Calu3 (cell line): ENCODE data around the gene SUSD3. TPM values are rescaled to one million over a fixed set of nuclear protein-coding genes. Genes with fewer than 3 reads are reported as not detected.

Experiments used
- BruUV-seq: library from RNA; stranded (reverse); fragments of 400-500 nt; replicated peaks from 2 replicates; lab custom pipeline; 2021; lab: Mats Ljungman, UMichigan
- CTCF ChIA-PET: fragments of 300-600 bp; sonication (Branson Sonifier 250); formaldehyde crosslinking; loops from one replicate; lab custom pipeline; 2022; ENCODE audit warnings: antibody characterized with exemption; lab: Charles Lee
- DNase-seq: peaks from one replicate; pipeline ENCODE4 v3.0.0; 2022
- H3K27ac Mint-ChIP-seq: one replicate; pipeline ENCODE4 v1.8.0; 2022; ENCODE audit warnings: mixed read lengths; ENCODE audit not compliant: unreplicated experiment
- H3K27me3 Mint-ChIP-seq: one replicate; pipeline ENCODE4 v1.8.0; 2022; ENCODE audit warnings: mixed read lengths; ENCODE audit not compliant: unreplicated experiment
- H3K36me3 Mint-ChIP-seq: one replicate; pipeline ENCODE4 v1.8.0; 2022; ENCODE audit warnings: mild to moderate bottlenecking, moderate library complexity, mixed read lengths; ENCODE audit not compliant: insufficient read depth, unreplicated experiment
- H3K4me1 Mint-ChIP-seq: one replicate; pipeline ENCODE4 v1.8.0; 2022; ENCODE audit warnings: mild to moderate bottlenecking, low read depth, mixed read lengths; ENCODE audit not compliant: unreplicated experiment
- H3K4me3 Mint-ChIP-seq: one replicate; pipeline ENCODE4 v1.8.0; 2022; ENCODE audit warnings: mild to moderate bottlenecking, low read depth, moderate library complexity, mixed read lengths; ENCODE audit not compliant: unreplicated experiment
- H3K9me3 Mint-ChIP-seq: one replicate; pipeline ENCODE4 v1.8.0; 2022; ENCODE audit warnings: low read depth, mixed read lengths; ENCODE audit not compliant: unreplicated experiment
- CTCF ChIP-seq: fragments of 200-600 bp; IDR thresholded peaks from one replicate; pipeline ENCODE4 v1.8.0; 2022; ENCODE audit warnings: antibody characterized with exemption; ENCODE audit not compliant: unreplicated experiment
- intact Hi-C: fragments of 100-400 bp; cut with micrococcal nuclease; formaldehyde crosslinking; loops from one replicate; pipeline ENCODE4 v1.10.0; 2022; ENCODE audit not compliant: unreplicated experiment
- total RNA-seq: library from RNA; stranded (reverse); gene quantifications from 2 replicates; pipeline ENCODE4 v1.2.3, GENCODE V29; 2022

Gene SUSD3
- total RNA-seq, 1 experiment from 2014 or later, result 1.3 TPM

- no peak overlapping the region for H3K27ac Mint-ChIP-seq
- no TSS peak for BruUV-seq
- H3K4me3 Mint-ChIP-seq, result no peak overlapping the region
- no peak for TF ChIP-seq CTCF
- H3K4me1 Mint-ChIP-seq, result peaks cover 11% of the 10 kb centered on the region
- no peak for DNase-seq
- CTCF ChIA-PET, result interaction anchor here (0.5 kb wide), 1 partner anchor 173 kb away, joined by 5 read pairs; no protein-coding TSS in a partner anchor
- no peaks in the 10 kb centered on the region for H3K27me3 Mint-ChIP-seq
- intact Hi-C loops, result no loop called here
- no peaks in the 10 kb centered on the region for H3K9me3 Mint-ChIP-seq
- H3K36me3 Mint-ChIP-seq, result peaks cover 6% of the 10 kb centered on the region
Measured at GRCh38 chr9:93121316-93122241, 63.1 kb downstream of the SUSD3 start.

- H3K27ac Mint-ChIP-seq, result no peak overlapping the region
- no peaks in the 10 kb centered on the region for H3K9me3 Mint-ChIP-seq
- H3K4me1 Mint-ChIP-seq, result peaks cover 11% of the 10 kb centered on the region
- H3K4me3 Mint-ChIP-seq, result no peak overlapping the region
- DNase-seq, result no peak
- intact Hi-C loops, result no loop called here
- no TSS peak for BruUV-seq
- CTCF ChIA-PET, result no interaction called here
- H3K27me3 Mint-ChIP-seq, result no peaks in the 10 kb centered on the region
- H3K36me3 Mint-ChIP-seq, result peaks cover 6% of the 10 kb centered on the region
- no peak for TF ChIP-seq CTCF
Measured at GRCh38 chr9:93122721-93123221, 64.3 kb downstream of the SUSD3 start.

GRCh38 chr9:93123561-93124283, 65.2 kb downstream of the SUSD3 start:
- Mint-ChIP-seq H3K9me3 (no peaks in the 10 kb centered on the region), H3K4me3 (no peak overlapping the region), H3K27ac (no peak overlapping the region), H3K4me1 (peaks cover 11% of the 10 kb centered on the region), H3K27me3 (no peaks in the 10 kb centered on the region), H3K36me3 (peaks cover 6% of the 10 kb centered on the region)
- TF ChIP-seq CTCF, result no peak
- intact Hi-C loops, result no loop called here
- CTCF ChIA-PET, result interaction anchor here (0.6 kb wide), 1 partner anchor 21 kb away, joined by 3 read pairs; no protein-coding TSS in a partner anchor
- DNase-seq, result no peak
- no TSS peak for BruUV-seq

GRCh38 chr9:93124793-93125192, 66.3 kb downstream of the SUSD3 start:
- BruUV-seq, result no TSS peak
- DNase-seq, result no peak
- Mint-ChIP-seq H3K9me3 (no peaks in the 10 kb centered on the region), H3K27me3 (no peaks in the 10 kb centered on the region), H3K4me1 (peaks cover 8% of the 10 kb centered on the region), H3K4me3 (no peak overlapping the region), H3K36me3 (peaks cover 4% of the 10 kb centered on the region), H3K27ac (no peak overlapping the region)
- intact Hi-C loops, result no loop called here
- no peak for TF ChIP-seq CTCF
- CTCF ChIA-PET, result no interaction called here
